ENCODE measurements around the gene CARMIL1.

CARMIL1 gene

GRCh38 chr6:25302151-25302550, 23.0 kb downstream of the CARMIL1 start:
- in situ Hi-C loops (cut with HindIII; ENCODE audit: low pct_unique_long_range_greater_than_20kb, low sequenced_read_pairs): no loop called here
- DNase-seq (ENCODE audit: low read depth in 1 of 2, low spot score in 1 of 2): no peak
- no peak for TF ChIP-seq JUND (IDR thresholded peaks at IDR 0.05; ENCODE audit: low read depth)

GRCh38 chr6:25302677-25303128, 23.5 kb downstream of the CARMIL1 start:
- in situ Hi-C loops (cut with HindIII; ENCODE audit: low pct_unique_long_range_greater_than_20kb, low sequenced_read_pairs): no loop called here

GRCh38 chr6:25303254-25303653, 24.1 kb downstream of the CARMIL1 start:
- TF ChIP-seq JUND (IDR thresholded peaks at IDR 0.05; ENCODE audit: low read depth): no peak
- DNase-seq (ENCODE audit: low read depth in 1 of 2, low spot score in 1 of 2): no peak
- in situ Hi-C loops (cut with HindIII; ENCODE audit: low pct_unique_long_range_greater_than_20kb, low sequenced_read_pairs): no loop called here

More at GRCh38 chr6:25302677-25303128, 23.5 kb downstream of the CARMIL1 start:
- no peak for DNase-seq (ENCODE audit: low read depth in 1 of 2, low spot score in 1 of 2)
- no peak for TF ChIP-seq JUND (IDR thresholded peaks at IDR 0.05; ENCODE audit: low read depth)

- no peak for DNase-seq (ENCODE audit: low read depth in 1 of 2, low spot score in 1 of 2)
- in situ Hi-C loops (cut with HindIII; ENCODE audit: low pct_unique_long_range_greater_than_20kb, low sequenced_read_pairs): no loop called here
- TF ChIP-seq JUND (IDR thresholded peaks at IDR 0.05; ENCODE audit: low read depth): no peak
Measured at GRCh38 chr6:25306379-25306778, 27.2 kb downstream of the CARMIL1 start.

GRCh38 chr6:25307805-25308494, 28.8 kb downstream of the CARMIL1 start:
- no peak for TF ChIP-seq JUND (IDR thresholded peaks at IDR 0.05; ENCODE audit: low read depth)
- no peak for DNase-seq (ENCODE audit: low read depth in 1 of 2, low spot score in 1 of 2)
- in situ Hi-C loops (cut with HindIII; ENCODE audit: low pct_unique_long_range_greater_than_20kb, low sequenced_read_pairs): no loop called here

GRCh38 chr6:25309886-25310285, 30.7 kb downstream of the CARMIL1 start:
- no peak for TF ChIP-seq JUND (IDR thresholded peaks at IDR 0.05; ENCODE audit: low read depth)
- no peak for DNase-seq (ENCODE audit: low read depth in 1 of 2, low spot score in 1 of 2)
- in situ Hi-C loops (cut with HindIII; ENCODE audit: low pct_unique_long_range_greater_than_20kb, low sequenced_read_pairs): no loop called here

- TF ChIP-seq JUND (IDR thresholded peaks at IDR 0.05; ENCODE audit: low read depth): no peak
- in situ Hi-C loops (cut with HindIII; ENCODE audit: low pct_unique_long_range_greater_than_20kb, low sequenced_read_pairs): no loop called here
- DNase-seq (ENCODE audit: low read depth in 1 of 2, low spot score in 1 of 2): no peak
Measured at GRCh38 chr6:25311331-25311840, 32.2 kb downstream of the CARMIL1 start.

GRCh38 chr6:25312034-25312620, 33.0 kb downstream of the CARMIL1 start:
- in situ Hi-C loops (cut with HindIII; ENCODE audit: low pct_unique_long_range_greater_than_20kb, low sequenced_read_pairs): no loop called here
- no peak for DNase-seq (ENCODE audit: low read depth in 1 of 2, low spot score in 1 of 2)
- no peak for TF ChIP-seq JUND (IDR thresholded peaks at IDR 0.05; ENCODE audit: low read depth)

- no peak for DNase-seq (ENCODE audit: low read depth in 1 of 2, low spot score in 1 of 2)
- TF ChIP-seq JUND (IDR thresholded peaks at IDR 0.05; ENCODE audit: low read depth): no peak
- in situ Hi-C loops (cut with HindIII; ENCODE audit: low pct_unique_long_range_greater_than_20kb, low sequenced_read_pairs): no loop called here
Measured at GRCh38 chr6:25312703-25313102, 33.5 kb downstream of the CARMIL1 start.

GRCh38 chr6:25314509-25315175, 35.5 kb downstream of the CARMIL1 start:
- DNase-seq (ENCODE audit: low read depth in 1 of 2, low spot score in 1 of 2): no peak
- in situ Hi-C loops (cut with HindIII; ENCODE audit: low pct_unique_long_range_greater_than_20kb, low sequenced_read_pairs): no loop called here
- no peak for TF ChIP-seq JUND (IDR thresholded peaks at IDR 0.05; ENCODE audit: low read depth)

GRCh38 chr6:25315194-25316177, 36.3 kb downstream of the CARMIL1 start:
- no peak for TF ChIP-seq JUND (IDR thresholded peaks at IDR 0.05; ENCODE audit: low read depth)
- in situ Hi-C loops (cut with HindIII; ENCODE audit: low pct_unique_long_range_greater_than_20kb, low sequenced_read_pairs): no loop called here
- DNase-seq (ENCODE audit: low read depth in 1 of 2, low spot score in 1 of 2): no peak

GRCh38 chr6:25316626-25317025, 37.5 kb downstream of the CARMIL1 start:
- no peak for TF ChIP-seq JUND (IDR thresholded peaks at IDR 0.05; ENCODE audit: low read depth)
- no peak for DNase-seq (ENCODE audit: low read depth in 1 of 2, low spot score in 1 of 2)
- in situ Hi-C loops (cut with HindIII; ENCODE audit: low pct_unique_long_range_greater_than_20kb, low sequenced_read_pairs): no loop called here
